Ectodermal cell (in vitro differentiated cells): ENCODE data around the gene METTL23.
"Not testable (repeated sequence)": the region's sequence is repeated elsewhere in the genome, so short reads cannot be mapped to it uniquely, and the experiment has no call there.

Source experiments
- H3K27ac ChIP-seq: 2 replicates; pipeline ENCODE4 v1.7.0; 2013; ENCODE audit warnings: mild to moderate bottlenecking, low read depth, low read length; ENCODE audit not compliant: insufficient read depth, poor library complexity, severe bottlenecking
- H3K27me3 ChIP-seq: 2 replicates; pipeline ENCODE4 v1.7.0; 2013; ENCODE audit warnings: mild to moderate bottlenecking, low read length; ENCODE audit not compliant: insufficient read depth, control insufficient read depth, poor library complexity, severe bottlenecking
- H3K36me3 ChIP-seq: one replicate; pipeline ENCODE4 v1.7.0; 2013; ENCODE audit warnings: low read length; ENCODE audit not compliant: control insufficient read depth, insufficient read depth
- H3K4me1 ChIP-seq: one replicate; pipeline ENCODE4 v1.7.0; 2013; ENCODE audit warnings: low read length; ENCODE audit not compliant: control insufficient read depth, insufficient read depth
- H3K4me3 ChIP-seq: 2 replicates; pipeline ENCODE4 v1.7.0; 2013; ENCODE audit warnings: low read depth, low read length, control low read depth; ENCODE audit not compliant: insufficient read depth
- H3K9me3 ChIP-seq: 2 replicates; pipeline ENCODE4 v1.7.0; 2013; ENCODE audit warnings: mild to moderate bottlenecking, low read length, moderate library complexity; ENCODE audit not compliant: control insufficient read depth
- WGBS, 2 experiments: methylation state at CpG; one replicate each; pipeline ENCODE4 v1.1.7; 2013; ENCODE audit warnings: missing lambda C conversion rate in 2 of 2; 5-methylcytosine and 5-hydroxymethylcytosine counted together

Gene METTL23

GRCh38 chr17:76715496-76715830, 11.2 kb upstream of the METTL23 start:
- Histone ChIP-seq H3K27ac (no peak overlapping the region), H3K4me1 (peaks cover 7% of the 10 kb centered on the region), H3K9me3 (no peaks in the 10 kb centered on the region), H3K36me3 (peaks cover 29% of the 10 kb centered on the region), H3K27me3 (peaks cover 3% of the 10 kb centered on the region), H3K4me3 (no peak overlapping the region)
- WGBS, 2 experiments: 97 to 100% methylated on average over 2 of the region's 2 CpGs

DNA sequence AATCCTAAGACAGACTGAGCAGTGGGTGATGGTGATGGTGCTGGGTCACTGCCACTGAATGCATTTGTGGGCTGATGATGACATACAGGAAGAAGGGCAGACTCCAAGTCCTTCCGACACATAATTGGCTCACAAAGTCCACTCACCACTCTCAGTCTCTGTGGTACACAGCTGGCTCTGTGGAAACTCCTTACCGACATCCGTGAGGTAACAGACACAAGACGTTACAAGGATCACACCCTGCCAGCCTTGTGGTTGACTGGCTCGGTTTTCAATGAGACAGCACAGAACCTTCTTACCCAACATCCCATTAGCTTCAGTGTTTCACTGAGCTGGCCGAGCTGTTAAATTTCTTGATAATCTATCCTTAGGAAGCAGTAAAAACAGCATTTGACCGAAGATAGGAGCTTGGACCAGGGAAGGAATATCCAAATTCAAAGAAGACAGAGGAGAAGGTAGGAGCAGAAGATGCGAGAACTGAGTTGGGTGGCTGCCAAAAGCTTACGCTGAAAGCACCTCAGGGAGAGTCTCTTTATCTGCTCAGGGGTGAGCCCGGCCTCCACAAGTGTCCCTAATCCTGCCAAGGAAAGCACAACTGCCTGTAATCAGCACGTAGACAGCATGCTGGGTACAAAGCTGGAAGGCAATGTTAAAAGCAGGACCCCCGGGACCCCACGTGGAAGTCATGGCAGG, 10.3 kb upstream of the METTL23 start:
- Histone ChIP-seq H3K27ac (no peak overlapping the region), H3K9me3 (no peaks in the 10 kb centered on the region), H3K4me3 (no peak overlapping the region), H3K36me3 (peaks cover 32% of the 10 kb centered on the region), H3K27me3 (peaks cover 3% of the 10 kb centered on the region), H3K4me1 (peaks cover 3% of the 10 kb centered on the region)
- WGBS, 2 experiments: 95 to 96% methylated on average over 13 of the region's 13 CpGs

GRCh38 chr17:76716839-76717215, 9.8 kb upstream of the METTL23 start:
- Histone ChIP-seq H3K27ac (no peak overlapping the region), H3K4me1 (no peaks in the 10 kb centered on the region), H3K36me3 (peaks cover 32% of the 10 kb centered on the region), H3K9me3 (no peaks in the 10 kb centered on the region), H3K27me3 (peaks cover under 1% of the 10 kb centered on the region), H3K4me3 (no peak overlapping the region)
- 95 to 97% methylated on average over 5 to 6 of the region's 6 CpGs for WGBS, 2 experiments

GRCh38 chr17:76718516-76718915, 8.1 kb upstream of the METTL23 start:
- Histone ChIP-seq H3K4me1 (no peaks in the 10 kb centered on the region), H3K27ac (no peak overlapping the region), H3K4me3 (no peak overlapping the region), H3K9me3 (no peaks in the 10 kb centered on the region), H3K36me3 (peaks cover 32% of the 10 kb centered on the region), H3K27me3 (no peaks in the 10 kb centered on the region)
- WGBS, 2 experiments: 95 to 97% methylated on average over 16 of the region's 16 CpGs

- Histone ChIP-seq H3K4me1 (peaks cover under 1% of the 10 kb centered on the region), H3K27ac (no peak overlapping the region), H3K4me3 (no peak overlapping the region), H3K36me3 (peaks cover 36% of the 10 kb centered on the region), H3K9me3 (no peaks in the 10 kb centered on the region), H3K27me3 (no peaks in the 10 kb centered on the region)
- WGBS, 2 experiments: 95 to 96% methylated on average over 9 of the region's 9 CpGs
Measured at GRCh38 chr17:76720211-76720610, 6.4 kb upstream of the METTL23 start.

- WGBS, 2 experiments: 96 to 98% methylated on average over 9 of the region's 9 CpGs
- Histone ChIP-seq H3K27ac (no peak overlapping the region), H3K4me3 (no peak overlapping the region), H3K27me3 (no peaks in the 10 kb centered on the region), H3K4me1 (peaks cover 5% of the 10 kb centered on the region), H3K9me3 (no peaks in the 10 kb centered on the region), H3K36me3 (peaks cover 36% of the 10 kb centered on the region)
Measured at GRCh38 chr17:76720941-76721340, 5.7 kb upstream of the METTL23 start.

- WGBS, 2 experiments: 95 to 98% methylated on average over 10 of the region's 10 CpGs
Measured at GRCh38 chr17:76721463-76721862, 5.2 kb upstream of the METTL23 start.

GRCh38 chr17:76722279-76722678, 4.4 kb upstream of the METTL23 start:
- H3K4me1 ChIP-seq: peaks cover 5% of the 10 kb centered on the region
- no peak overlapping the region for H3K27ac ChIP-seq
- no peaks in the 10 kb centered on the region for H3K9me3 ChIP-seq
- WGBS, 2 experiments: 94% methylated on average over 8 of the region's 8 CpGs
- peaks cover 33% of the 10 kb centered on the region for H3K36me3 ChIP-seq
- no peaks in the 10 kb centered on the region for H3K27me3 ChIP-seq
- H3K4me3 ChIP-seq: no peak overlapping the region

More at GRCh38 chr17:76721463-76721862, 5.2 kb upstream of the METTL23 start:
- no peak overlapping the region for H3K4me3 ChIP-seq
- no peaks in the 10 kb centered on the region for H3K9me3 ChIP-seq
- H3K4me1 ChIP-seq: peaks cover 5% of the 10 kb centered on the region
- peaks cover 36% of the 10 kb centered on the region for H3K36me3 ChIP-seq
- H3K27ac ChIP-seq: no peak overlapping the region
- no peaks in the 10 kb centered on the region for H3K27me3 ChIP-seq

- not testable (repeated sequence) for H3K4me3 ChIP-seq, H3K27me3 ChIP-seq, H3K4me1 ChIP-seq, H3K9me3 ChIP-seq, H3K27ac ChIP-seq
- WGBS, 2 experiments: 93 to 97% methylated on average over 8 of the region's 8 CpGs
- H3K36me3 ChIP-seq: peaks cover 29% of the 10 kb centered on the region
Measured at GRCh38 chr17:76722977-76723376, 3.7 kb upstream of the METTL23 start.

- Histone ChIP-seq H3K27me3 (no peaks in the 10 kb centered on the region), H3K27ac (no peak overlapping the region), H3K9me3 (no peaks in the 10 kb centered on the region), H3K4me1 (peaks cover 5% of the 10 kb centered on the region), H3K4me3 (no peak overlapping the region), H3K36me3 (peaks cover 20% of the 10 kb centered on the region)
- 95 to 98% methylated on average over 9 of the region's 9 CpGs for WGBS, 2 experiments
Measured at GRCh38 chr17:76723812-76724211, 2.8 kb upstream of the METTL23 start.
